Fibroblast of peridontal ligament (primary cell): Measurements from ENCODE around the gene ANO2.

ENCODE experiments used
- DNase-seq: peaks from one replicate; pipeline ENCODE4 v3.0.0-alpha.2; 2010; ENCODE audit errors: extremely low read depth

The ANO2 gene

GRCh38 chr12:5945071-5946008 lies at the start of gene ANO2:
TSS of gene ANO2 (minus strand) at chr12:5945259. CDS start at chr12:5945217, 42 bp downstream.
- no peak for DNase-seq

GRCh38 chr12:5989621-5990020 lies 44.6 kb upstream of the ANO2 start:
- no peak for DNase-seq

- peak; percentile 74 for DNase-seq
These were observed 43.6 kb upstream of the ANO2 start for GRCh38 chr12:5988659-5989116.

- DNase-seq: no peak
These were observed 43.0 kb upstream of the ANO2 start for GRCh38 chr12:5988088-5988487.

- no peak for DNase-seq
These were observed 42.5 kb upstream of the ANO2 start for GRCh38 chr12:5987573-5987972.

GRCh38 chr12:5985471-5985870 lies 40.4 kb upstream of the ANO2 start:
- no peak for DNase-seq

- no peak for DNase-seq
These were observed 39.8 kb upstream of the ANO2 start for GRCh38 chr12:5984873-5985272.

- DNase-seq: no peak
These were observed 37.0 kb upstream of the ANO2 start for GRCh38 chr12:5982106-5982505.

- DNase-seq: no peak
These were observed 32.5 kb upstream of the ANO2 start for GRCh38 chr12:5977556-5977955.

GRCh38 chr12:5976711-5977110 lies 31.7 kb upstream of the ANO2 start:
- no peak for DNase-seq

GRCh38 chr12:5976196-5976595 lies 31.1 kb upstream of the ANO2 start:
- DNase-seq: no peak

- no peak for DNase-seq
These were observed 28.5 kb upstream of the ANO2 start for GRCh38 chr12:5973461-5974115.

- DNase-seq: no peak
These were observed 27.3 kb upstream of the ANO2 start for GRCh38 chr12:5972387-5972786.

GRCh38 chr12:5971194-5971850 lies 26.3 kb upstream of the ANO2 start:
- no peak for DNase-seq

- DNase-seq: no peak
These were observed 25.1 kb upstream of the ANO2 start for GRCh38 chr12:5969974-5970690.

GRCh38 chr12:5969156-5969973 lies 24.3 kb upstream of the ANO2 start:
- DNase-seq: no peak

GRCh38 chr12:5967645-5968415 lies 22.8 kb upstream of the ANO2 start:
- DNase-seq: no peak

GRCh38 chr12:5966486-5967095 lies 21.5 kb upstream of the ANO2 start:
- DNase-seq: no peak

GRCh38 chr12:5965950-5966383 lies 20.9 kb upstream of the ANO2 start:
- peak; percentile 38 for DNase-seq
